Stomach (tissue), 4 donors: ENCODE measurements around the gene LRGUK.
"Not testable (repeated sequence)": the region's sequence is repeated elsewhere in the genome, so short reads cannot be mapped to it uniquely, and the experiment has no call there.

ENCODE experiments used
- EP300 ChIP-seq: sonication (generic); formaldehyde crosslinking; IDR thresholded peaks from one replicate; pipeline ENCODE4 v1.6.1; 2017; ENCODE audit warnings: antibody characterized with exemption
- POLR2A ChIP-seq, 4 donors: fragments of 450-650 bp; IDR thresholded peaks; one replicate each; pipeline ENCODE4 v1.6.1; 2016; ENCODE audit warnings: antibody characterized with exemption in 4 of 4, control low read depth in 2 of 4, mild to moderate bottlenecking in 1 of 4, moderate library complexity in 1 of 4
- POLR2AphosphoS5 ChIP-seq, 3 donors: sonication (generic); formaldehyde crosslinking; IDR thresholded peaks; one replicate each; pipeline ENCODE4 v1.6.1; 2016; ENCODE audit warnings: antibody characterized with exemption in 3 of 3
- TF ChIP-seq, protein P1 (sequence below), 7 experiments: fragments of 450-650 bp in 4 of 7; fragments of 200-600 bp in 3 of 7; sonication (generic) in 3 of 7; IDR thresholded peaks; one replicate each; pipeline ENCODE4 v1.5.1; 2016 to 2019; ENCODE audit warnings: antibody characterized with exemption in 7 of 7, control low read depth in 2 of 7, mild to moderate bottlenecking in 1 of 7

DNA sequence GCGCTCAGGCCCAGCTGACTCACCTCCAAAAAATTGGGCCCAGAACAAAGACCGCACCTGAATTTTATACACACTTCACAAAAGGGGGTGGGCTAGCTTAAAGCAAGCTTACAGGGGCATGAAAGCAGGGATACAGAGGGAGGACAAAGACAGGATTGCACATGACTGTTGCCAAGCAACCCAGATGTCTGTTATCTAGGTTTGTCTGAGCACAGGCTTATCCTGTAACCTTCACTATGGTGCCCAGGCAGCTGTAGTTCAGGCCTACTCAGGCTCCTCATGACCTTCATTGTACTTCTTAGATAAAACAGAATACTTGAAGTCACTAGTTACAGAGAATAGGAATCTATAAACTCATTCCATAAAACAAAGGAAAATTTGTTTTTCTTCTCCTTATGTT lies 49.6 kb upstream of the LRGUK start:
- TF ChIP-seq, protein P1, sequence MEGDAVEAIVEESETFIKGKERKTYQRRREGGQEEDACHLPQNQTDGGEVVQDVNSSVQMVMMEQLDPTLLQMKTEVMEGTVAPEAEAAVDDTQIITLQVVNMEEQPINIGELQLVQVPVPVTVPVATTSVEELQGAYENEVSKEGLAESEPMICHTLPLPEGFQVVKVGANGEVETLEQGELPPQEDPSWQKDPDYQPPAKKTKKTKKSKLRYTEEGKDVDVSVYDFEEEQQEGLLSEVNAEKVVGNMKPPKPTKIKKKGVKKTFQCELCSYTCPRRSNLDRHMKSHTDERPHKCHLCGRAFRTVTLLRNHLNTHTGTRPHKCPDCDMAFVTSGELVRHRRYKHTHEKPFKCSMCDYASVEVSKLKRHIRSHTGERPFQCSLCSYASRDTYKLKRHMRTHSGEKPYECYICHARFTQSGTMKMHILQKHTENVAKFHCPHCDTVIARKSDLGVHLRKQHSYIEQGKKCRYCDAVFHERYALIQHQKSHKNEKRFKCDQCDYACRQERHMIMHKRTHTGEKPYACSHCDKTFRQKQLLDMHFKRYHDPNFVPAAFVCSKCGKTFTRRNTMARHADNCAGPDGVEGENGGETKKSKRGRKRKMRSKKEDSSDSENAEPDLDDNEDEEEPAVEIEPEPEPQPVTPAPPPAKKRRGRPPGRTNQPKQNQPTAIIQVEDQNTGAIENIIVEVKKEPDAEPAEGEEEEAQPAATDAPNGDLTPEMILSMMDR (IDR thresholded peaks at IDR 0.05), result not testable (repeated sequence)
- not testable (repeated sequence) for TF ChIP-seq POLR2A (IDR thresholded peaks at IDR 0.05); POLR2AphosphoS5 (IDR thresholded peaks at IDR 0.05); EP300
